Transverse colon (tissue), 4 donors: ENCODE measurements around the gene CCNL2. TPM values are rescaled to one million over a fixed set of nuclear protein-coding genes. Genes with fewer than 3 reads are reported as not detected.

ENCODE experiments used
- DNase-seq: peaks from one replicate; pipeline ENCODE4 v3.0.0-alpha.2; 2019
- H3K27ac ChIP-seq, 4 donors: fragments of 200-600 bp; sonication (generic); 2 replicates each; pipeline ENCODE4 v1.5.1; 2016 to 2018; ENCODE audit warnings: inconsistent platforms in 4 of 4
- H3K27me3 ChIP-seq: fragments of 200-600 bp; sonication (generic); 2 replicates; pipeline ENCODE4 v1.5.1; 2017; ENCODE audit warnings: inconsistent platforms
- H3K36me3 ChIP-seq, 4 donors: fragments of 200-600 bp; sonication (generic); 2 replicates each; pipeline ENCODE4 v1.5.1; 2017 to 2019; ENCODE audit warnings: inconsistent platforms in 4 of 4
- H3K4me1 ChIP-seq, 4 donors: fragments of 200-600 bp; sonication (generic); 2 replicates each; pipeline ENCODE4 v1.5.1; 2017 to 2020; ENCODE audit warnings: inconsistent platforms in 4 of 4
- H3K4me3 ChIP-seq, 4 donors: fragments of 200-600 bp; sonication (generic); 1 replicate in 1 of 4; 2 replicates in 3 of 4; pipeline versions ENCODE4 v1.5.1 to v1.6.1; 2017 to 2019; ENCODE audit warnings: inconsistent platforms in 4 of 4
- H3K9me3 ChIP-seq, 2 donors: fragments of 200-600 bp; sonication (generic); 2 replicates each; pipeline ENCODE4 v1.5.1; 2017 to 2019; ENCODE audit warnings: inconsistent platforms in 2 of 2
- EP300 ChIP-seq: sonication (generic); formaldehyde crosslinking; IDR thresholded peaks from one replicate; pipeline ENCODE4 v1.6.1; 2017; ENCODE audit warnings: antibody characterized with exemption, low read depth
- POLR2A ChIP-seq: fragments of 450-650 bp; IDR thresholded peaks from one replicate; pipeline ENCODE4 v1.6.1; 2016; ENCODE audit warnings: antibody characterized with exemption, mild to moderate bottlenecking, moderate library complexity
- POLR2AphosphoS5 ChIP-seq, 3 donors: sonication (generic); formaldehyde crosslinking; IDR thresholded peaks; one replicate each; pipeline ENCODE4 v1.6.1; 2016; ENCODE audit warnings: antibody characterized with exemption in 3 of 3
- WGBS, 2 donors: methylation state at CpG; one replicate each; pipeline ENCODE4 v1.1.5; 2018; ENCODE audit warnings: low coverage in 1 of 2; 5-methylcytosine and 5-hydroxymethylcytosine counted together
- in situ Hi-C, 4 donors: fragments of 200-750 bp; cut with MboI; loops; one replicate each; pipeline versions ENCODE4 v1.15.0 to v1.15.1; 2017; ENCODE audit warnings: low sequenced_read_pairs in 3 of 4, low pct_ligation_motif_present in 1 of 4, low pct_unique_long_range_greater_than_20kb in 1 of 4
- intact Hi-C: fragments of 100-400 bp; cut with DNase I; formaldehyde crosslinking; loops from one replicate; pipeline ENCODE4 v1.15.1; 2023; ENCODE audit warnings: low total_unique reads
- total RNA-seq, 4 donors: library from RNA; depleted of rRNA; stranded (reverse); fragments of >200 nt; gene quantifications; one replicate each; pipeline ENCODE4 v1.1.0, GENCODE V29; 2016
- TF ChIP-seq, protein P1 (sequence below), 5 experiments: fragments of 200-600 bp in 3 of 5; fragments of 450-650 bp in 2 of 5; sonication (generic) in 3 of 5; IDR thresholded peaks; 1 replicate in 2 of 5; 2 replicates in 3 of 5; pipeline ENCODE4 v1.5.1; 2016 to 2017; ENCODE audit warnings: antibody characterized with exemption in 5 of 5, inconsistent platforms in 3 of 5, mild to moderate bottlenecking in 2 of 5, moderate library complexity in 1 of 5

CCNL2 gene
- total RNA-seq, 4 donors from 2014 or later: 169 to 657 (median 349) TPM

DNA sequence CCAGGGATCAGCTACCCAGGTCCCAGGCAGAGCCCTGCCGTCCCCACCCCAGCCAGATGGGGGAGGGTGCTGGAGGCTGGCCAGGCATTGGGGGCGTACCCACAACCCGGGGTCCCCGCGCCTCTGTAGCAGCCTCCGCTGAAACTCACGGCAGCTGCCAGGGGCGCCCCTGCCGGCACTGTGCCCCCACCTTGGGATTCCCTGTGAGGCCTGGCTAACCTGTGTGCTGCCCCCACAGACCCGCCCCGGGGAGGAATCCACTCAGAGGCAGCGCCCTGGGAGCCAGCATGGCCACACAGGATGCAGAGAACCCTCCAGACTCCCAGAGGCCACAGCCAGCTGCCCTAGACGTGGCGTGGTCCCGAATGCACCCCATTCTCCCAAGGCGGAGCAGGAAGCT, 53.8 kb downstream of the CCNL2 start:
- TF ChIP-seq, protein P1, sequence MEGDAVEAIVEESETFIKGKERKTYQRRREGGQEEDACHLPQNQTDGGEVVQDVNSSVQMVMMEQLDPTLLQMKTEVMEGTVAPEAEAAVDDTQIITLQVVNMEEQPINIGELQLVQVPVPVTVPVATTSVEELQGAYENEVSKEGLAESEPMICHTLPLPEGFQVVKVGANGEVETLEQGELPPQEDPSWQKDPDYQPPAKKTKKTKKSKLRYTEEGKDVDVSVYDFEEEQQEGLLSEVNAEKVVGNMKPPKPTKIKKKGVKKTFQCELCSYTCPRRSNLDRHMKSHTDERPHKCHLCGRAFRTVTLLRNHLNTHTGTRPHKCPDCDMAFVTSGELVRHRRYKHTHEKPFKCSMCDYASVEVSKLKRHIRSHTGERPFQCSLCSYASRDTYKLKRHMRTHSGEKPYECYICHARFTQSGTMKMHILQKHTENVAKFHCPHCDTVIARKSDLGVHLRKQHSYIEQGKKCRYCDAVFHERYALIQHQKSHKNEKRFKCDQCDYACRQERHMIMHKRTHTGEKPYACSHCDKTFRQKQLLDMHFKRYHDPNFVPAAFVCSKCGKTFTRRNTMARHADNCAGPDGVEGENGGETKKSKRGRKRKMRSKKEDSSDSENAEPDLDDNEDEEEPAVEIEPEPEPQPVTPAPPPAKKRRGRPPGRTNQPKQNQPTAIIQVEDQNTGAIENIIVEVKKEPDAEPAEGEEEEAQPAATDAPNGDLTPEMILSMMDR (IDR thresholded peaks at IDR 0.05): no peak
- TF ChIP-seq POLR2A: no peak
- Histone ChIP-seq H3K9me3 (no peaks in the 10 kb centered on the region), H3K4me1 (peaks cover 34 to 42% (median 37%) of the 10 kb centered on the region in 4 donors), H3K36me3 (no peaks in the 10 kb centered on the region), H3K27ac (no peak overlapping the region), H3K27me3 (no peaks in the 10 kb centered on the region), H3K4me3 (no peak overlapping the region)
- no peak for DNase-seq
- WGBS, 2 donors: 78% methylated on average over 14 of the region's 16 CpGs; no CpG with 5 or more reads in 1 of the 2 donors
- in situ Hi-C loops: no loop called here
- intact Hi-C loops: no loop called here

DNA sequence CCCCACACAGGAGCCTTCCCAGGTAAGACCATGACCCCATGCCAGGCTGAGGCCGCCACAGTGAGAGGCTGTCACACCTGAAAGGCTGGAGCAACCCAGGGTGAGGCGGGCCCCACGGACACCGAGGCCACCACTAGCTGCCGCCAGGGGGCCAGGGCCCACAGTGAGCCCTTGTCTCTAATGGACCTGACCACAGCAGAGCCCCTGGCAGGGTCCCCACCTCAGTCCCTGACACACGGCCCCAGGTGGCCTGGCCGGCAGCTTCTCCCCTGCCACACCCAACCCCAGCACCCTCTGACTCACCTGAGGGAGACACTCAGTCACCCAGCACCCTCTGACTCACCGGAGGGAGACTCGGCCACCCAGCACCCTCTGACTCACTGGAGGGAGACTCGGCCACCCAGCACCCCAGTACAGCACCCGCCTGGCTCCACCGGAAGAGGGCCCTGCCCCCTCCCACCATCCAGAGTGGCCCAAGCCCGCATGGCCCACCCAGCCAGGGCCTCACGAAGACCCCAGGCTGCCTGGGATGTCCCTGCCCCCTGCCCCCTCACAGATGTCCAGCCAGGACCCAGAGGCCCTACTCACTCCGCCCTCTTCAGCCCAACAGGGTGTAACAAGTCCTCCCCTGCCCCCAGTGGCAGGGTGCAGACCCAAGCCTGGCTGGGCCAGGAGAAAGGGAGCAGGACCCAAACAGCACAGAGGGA, 54.3 kb downstream of the CCNL2 start:
- Histone ChIP-seq H3K4me3 (no peak overlapping the region), H3K36me3 (no peaks in the 10 kb centered on the region), H3K4me1 (peaks cover 34 to 42% (median 37%) of the 10 kb centered on the region in 4 donors), H3K27ac (peak overlapping the region in 3 of 4 donors; percentile 17 to 28 (median 20)), H3K9me3 (no peaks in the 10 kb centered on the region), H3K27me3 (no peaks in the 10 kb centered on the region)
- intact Hi-C loops (no loop called here), in situ Hi-C loops (no loop called here)
- DNase-seq: peak; percentile 62
- 61% methylated on average over 14 of the region's 15 CpGs; no CpG with 5 or more reads in 1 of the 2 donors for WGBS, 2 donors
- TF ChIP-seq, protein P1 (IDR thresholded peaks at IDR 0.05): peak; percentile 18 to 47 (median 39)
- no peak for TF ChIP-seq POLR2A

DNA sequence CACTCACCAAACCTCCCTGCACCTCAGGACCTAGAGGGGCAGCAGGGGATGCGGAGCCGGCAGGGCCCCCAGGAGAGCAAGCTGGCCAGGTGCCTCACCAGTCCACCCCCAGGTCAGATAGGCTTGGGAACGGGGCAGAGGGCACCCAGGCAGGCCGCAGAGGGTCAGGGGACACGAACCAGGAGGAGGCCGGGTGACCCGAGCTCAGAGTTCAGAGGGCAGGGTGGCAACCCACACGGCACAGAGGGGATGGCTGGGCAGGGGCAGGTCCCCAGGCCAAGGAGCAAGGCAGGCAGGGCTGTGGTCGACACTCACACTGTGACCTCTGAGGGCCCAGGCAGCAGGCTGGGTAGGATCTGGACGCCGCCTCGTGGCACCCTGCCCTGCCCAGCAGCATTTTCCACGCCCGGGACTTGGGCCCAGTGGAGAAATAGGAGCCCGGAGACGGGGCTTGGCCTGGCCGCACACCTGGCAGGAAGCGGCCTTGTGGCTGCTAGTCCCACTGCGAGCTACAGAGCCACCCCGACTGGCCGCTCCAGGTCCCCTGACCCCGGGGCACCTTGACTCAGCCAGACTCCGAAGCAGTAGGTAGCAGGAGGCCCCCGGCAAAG, 55.2 kb downstream of the CCNL2 start:
- no peaks in the 10 kb centered on the region for H3K9me3 ChIP-seq
- DNase-seq: no peak
- H3K27me3 ChIP-seq: no peaks in the 10 kb centered on the region
- intact Hi-C loops: no loop called here
- peaks cover 0 to 3% (median 0%) of the 10 kb centered on the region in 4 donors for H3K36me3 ChIP-seq
- WGBS, 2 donors: 91% methylated on average over 24 of the region's 24 CpGs; no CpG with 5 or more reads in 1 of the 2 donors
- TF ChIP-seq EP300 (no peak), POLR2AphosphoS5 (IDR thresholded peaks at IDR 0.05) (no peak), POLR2A (no peak)
- TF ChIP-seq, protein P1 (IDR thresholded peaks at IDR 0.05): no peak
- peak overlapping the region in 3 of 4 donors; percentile 17 to 28 (median 20) for H3K27ac ChIP-seq
- H3K4me1 ChIP-seq: peaks cover 34 to 42% (median 37%) of the 10 kb centered on the region in 4 donors
- in situ Hi-C loops: no loop called here
- H3K4me3 ChIP-seq: no peak overlapping the region

DNA sequence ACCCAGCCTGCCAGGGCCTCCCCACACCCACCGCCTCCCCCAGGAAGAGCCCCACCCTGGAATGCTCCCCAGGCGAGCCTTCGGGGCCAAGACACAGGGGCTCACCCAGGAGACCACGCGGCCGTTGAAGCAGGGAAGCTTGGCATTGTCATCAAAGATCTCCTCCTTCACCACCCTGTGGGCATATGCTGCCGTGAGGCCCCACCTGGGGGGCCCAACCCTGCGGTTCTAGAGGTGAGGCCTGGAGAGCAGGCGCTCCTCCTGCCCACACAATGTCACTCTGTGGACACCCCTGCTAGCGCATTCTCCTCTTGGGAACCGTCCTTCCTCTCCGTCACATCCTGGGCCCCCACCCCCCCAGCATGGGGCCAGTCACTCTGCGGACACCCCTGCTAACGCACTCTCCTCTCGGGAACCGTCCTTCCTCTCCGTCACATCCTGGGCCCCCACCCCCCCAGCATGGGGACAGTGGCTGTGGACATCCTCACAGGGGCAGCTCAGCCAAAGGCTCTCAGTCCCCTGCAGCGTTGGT, 56.5 kb downstream of the CCNL2 start:
- no peaks in the 10 kb centered on the region for H3K9me3 ChIP-seq
- H3K27me3 ChIP-seq: no peaks in the 10 kb centered on the region
- no peak overlapping the region for H3K27ac ChIP-seq
- H3K4me3 ChIP-seq: no peak overlapping the region
- whole genome bisulfite sequencing, 2 donors: 86% methylated on average over 16 of the region's 18 CpGs; no CpG with 5 or more reads in 1 of the 2 donors
- DNase-seq: no peak
- in situ Hi-C loops (no loop called here), intact Hi-C loops (no loop called here)
- TF ChIP-seq EP300: no peak
- TF ChIP-seq, protein P1 (IDR thresholded peaks at IDR 0.05): no peak
- TF ChIP-seq POLR2A: no peak
- TF ChIP-seq POLR2AphosphoS5 (IDR thresholded peaks at IDR 0.05): no peak
- H3K36me3 ChIP-seq: peaks cover 0 to 3% (median 0%) of the 10 kb centered on the region in 4 donors
- peaks cover 28 to 34% (median 30%) of the 10 kb centered on the region in 4 donors for H3K4me1 ChIP-seq
